RPMI7951 (cell line): Measurements from ENCODE around the gene HECTD4. TPM values are rescaled to one million over a fixed set of nuclear protein-coding genes. Genes with fewer than 3 reads are reported as not detected.
"Not testable (repeated sequence)": the region's sequence is repeated elsewhere in the genome, so short reads cannot be mapped to it uniquely, and the experiment has no call there.

Experiments used
- DNase-seq: peaks from one replicate; pipeline ENCODE4 v3.0.0-alpha.2; 2012; ENCODE audit warnings: low read depth
- total RNA-seq: library from RNA; depleted of rRNA; stranded (reverse); fragments of >200 nt; shearing (Covaris generic); gene quantifications from 2 replicates; pipeline ENCODE4 v1.2.3, GENCODE V29; 2014; rRNA removed

HECTD4 gene
- total RNA-seq, 1 experiment from 2014 or later, result 5.8 TPM

DNA sequence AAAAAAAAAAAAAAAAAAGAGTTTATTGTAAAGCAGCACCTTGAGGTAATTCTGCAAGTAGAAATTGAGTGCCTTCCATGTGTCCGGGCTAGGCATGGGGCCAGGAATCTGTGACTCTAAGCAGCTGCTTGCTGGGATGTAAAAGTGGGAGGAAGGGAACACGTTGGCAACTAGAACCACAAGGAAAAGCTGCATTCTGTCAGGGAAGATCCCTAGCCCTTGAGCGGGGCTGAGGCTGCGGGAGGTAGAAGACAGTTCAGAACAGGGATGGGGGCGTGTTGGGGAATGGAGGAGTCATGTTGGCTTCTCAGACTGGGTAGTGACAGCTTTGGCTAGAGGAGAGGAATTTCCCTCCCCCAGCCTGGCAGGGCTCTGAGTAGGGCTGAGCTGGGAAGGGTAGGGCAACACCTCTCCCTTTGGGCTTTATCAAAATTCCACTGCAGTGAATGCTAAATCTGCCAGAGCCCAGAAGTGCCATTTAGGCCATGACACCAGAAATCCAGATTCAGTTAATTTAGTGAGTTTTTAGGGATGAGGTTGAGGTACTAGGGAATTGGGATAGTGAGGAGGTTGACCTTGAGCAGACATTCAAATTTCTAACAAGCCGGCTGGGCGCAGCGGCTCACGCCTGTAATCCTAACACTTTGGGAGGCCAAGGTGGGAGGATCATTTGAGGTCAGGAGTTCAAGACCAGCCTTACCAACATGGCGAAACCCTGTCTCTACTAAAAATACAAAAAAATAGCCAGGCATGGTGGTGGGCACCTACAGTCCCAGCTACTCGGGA lies 260.3 kb downstream of the HECTD4 start:
- DNase-seq, result peak; percentile 82

DNA sequence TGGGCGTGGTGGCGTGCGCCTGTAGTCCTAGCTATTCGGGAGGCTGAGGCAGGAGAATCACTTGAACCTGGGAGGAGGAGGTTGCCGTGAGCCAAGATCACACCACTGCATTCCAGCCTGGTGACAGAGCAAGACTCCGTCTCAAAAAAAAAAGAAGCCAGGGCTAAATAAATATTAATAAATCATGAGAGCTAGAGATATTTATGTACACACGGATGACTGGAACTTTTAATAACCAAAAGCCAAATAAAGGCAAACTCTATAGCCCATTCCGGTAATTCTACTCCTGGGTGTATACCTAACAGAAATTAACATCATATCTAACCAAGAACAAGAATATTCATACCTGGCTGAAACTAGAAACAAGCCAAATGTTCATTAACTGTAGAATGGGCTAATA lies 264.5 kb downstream of the HECTD4 start:
- DNase-seq, result no peak

- DNase-seq, result peak; percentile 71
Observed at GRCh38 chr12:112116232-112117060, 265.8 kb downstream of the HECTD4 start.

GRCh38 chr12:112115259-112116045 lies 266.8 kb downstream of the HECTD4 start:
- no peak for DNase-seq

DNA sequence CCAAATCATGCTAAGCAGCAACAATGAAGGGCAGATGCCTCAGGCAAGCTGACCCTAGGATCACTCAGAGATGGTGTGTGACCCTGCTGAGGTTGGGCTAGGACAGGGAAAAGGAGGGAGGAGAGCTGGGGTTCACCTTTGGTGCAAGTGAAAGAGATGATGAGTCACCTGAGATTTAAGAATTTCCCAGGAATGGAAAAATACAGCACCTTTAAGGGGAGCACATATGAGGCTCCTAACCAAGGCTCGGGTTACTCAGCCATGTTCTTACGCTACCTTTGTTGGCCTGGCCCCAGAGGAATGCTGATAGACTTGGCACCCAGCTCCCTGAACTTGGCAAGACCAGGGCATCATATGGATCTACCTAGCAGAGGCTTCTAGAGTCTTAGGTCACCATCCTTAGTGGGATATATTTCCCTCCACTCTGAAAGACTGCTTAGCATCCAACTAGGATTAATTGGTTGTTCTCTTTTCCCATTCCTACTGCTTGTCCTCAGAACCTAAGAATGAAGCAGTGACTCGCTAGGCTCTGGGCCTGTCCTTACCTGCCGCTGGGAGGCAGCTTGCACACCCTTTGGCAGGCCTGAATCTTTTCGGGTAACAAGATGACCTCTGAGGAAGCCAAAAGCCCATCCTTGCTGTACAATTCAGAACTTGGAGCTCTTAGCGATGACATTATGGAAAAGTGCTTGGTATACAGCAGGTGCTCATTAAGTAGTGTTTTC lies 269.7 kb downstream of the HECTD4 start:
- DNase-seq, result no peak

DNA sequence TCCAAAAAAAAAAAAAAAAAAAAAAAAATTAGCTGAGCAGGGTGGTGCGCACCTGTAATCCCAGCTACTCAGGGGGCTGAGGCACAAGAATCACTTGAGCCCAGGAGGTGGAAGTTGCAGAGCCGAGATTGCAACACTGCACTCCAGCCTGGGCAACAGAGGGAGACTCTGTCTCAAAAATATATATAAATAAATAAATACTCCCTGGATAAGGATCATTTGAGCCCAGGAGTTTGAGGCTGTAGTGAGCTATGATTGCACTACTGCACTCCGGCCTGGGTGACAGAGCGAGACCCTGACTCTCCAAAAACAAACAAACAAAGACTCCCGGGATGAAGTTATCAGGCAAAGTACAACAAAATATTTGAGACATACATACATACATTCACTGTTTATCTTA lies 270.3 kb downstream of the HECTD4 start:
- no peak for DNase-seq

- not testable (repeated sequence) for DNase-seq
Observed at GRCh38 chr12:112110787-112111662, 271.2 kb downstream of the HECTD4 start.

Other genes starting within 250 kb of the HECTD4 start
- 1,364 and 1,495 TPM in 2 replicates for gene RPL6, start 27.2 kb upstream of the HECTD4 start, total RNA-seq
- gene PTPN11, start 36.5 kb upstream of the HECTD4 start, total RNA-seq, result 43.1 and 45.4 TPM in 2 replicates